BLaER1 treated with 17β-estradiol and CSF1 and Interleukin-3, amounts not matched to agents 10 nM and 100 nM (cell line): Measurements from ENCODE around the gene CLRN1.
"Not testable (repeated sequence)": the region's sequence is repeated elsewhere in the genome, so short reads cannot be mapped to it uniquely, and the experiment has no call there.

Source experiments
- H3K27ac ChIP-seq, 11 experiments: shearing (Covaris generic); formaldehyde crosslinking; 2 replicates each; pipeline ENCODE4 v1.8.1; 2022
- H3K27me3 ChIP-seq, 11 experiments: shearing (Covaris generic); formaldehyde crosslinking; 2 replicates each; pipeline ENCODE4 v1.8.1; 2022
- H3K36me3 ChIP-seq, 11 experiments: shearing (Covaris generic); formaldehyde crosslinking; 2 replicates each; pipeline ENCODE4 v1.8.1; 2022
- H3K4me1 ChIP-seq, 10 experiments: shearing (Covaris generic); formaldehyde crosslinking; 2 replicates each; pipeline ENCODE4 v1.8.1; 2022
- H3K4me2 ChIP-seq, 11 experiments: shearing (Covaris generic); formaldehyde crosslinking; 2 replicates each; pipeline ENCODE4 v1.8.1; 2022
- H3K4me3 ChIP-seq, 10 experiments: shearing (Covaris generic); formaldehyde crosslinking; 2 replicates each; pipeline ENCODE4 v1.8.1; 2022
- H3K9ac ChIP-seq, 11 experiments: shearing (Covaris generic); formaldehyde crosslinking; 2 replicates each; pipeline ENCODE4 v1.8.1; 2022
- H3K9me3 ChIP-seq, 11 experiments: shearing (Covaris generic); formaldehyde crosslinking; replicated peaks in 1 of 11; 2 replicates each; pipeline ENCODE4 v1.8.1; 2022
- H4K20me1 ChIP-seq, 11 experiments: shearing (Covaris generic); formaldehyde crosslinking; 2 replicates each; pipeline ENCODE4 v1.8.1; 2022
- Cebpa-rat ChIP-seq, 11 experiments: shearing (Covaris generic); IDR thresholded peaks; 2 replicates each; pipeline ENCODE4 v1.8.1; 2022

The CLRN1 gene

DNA sequence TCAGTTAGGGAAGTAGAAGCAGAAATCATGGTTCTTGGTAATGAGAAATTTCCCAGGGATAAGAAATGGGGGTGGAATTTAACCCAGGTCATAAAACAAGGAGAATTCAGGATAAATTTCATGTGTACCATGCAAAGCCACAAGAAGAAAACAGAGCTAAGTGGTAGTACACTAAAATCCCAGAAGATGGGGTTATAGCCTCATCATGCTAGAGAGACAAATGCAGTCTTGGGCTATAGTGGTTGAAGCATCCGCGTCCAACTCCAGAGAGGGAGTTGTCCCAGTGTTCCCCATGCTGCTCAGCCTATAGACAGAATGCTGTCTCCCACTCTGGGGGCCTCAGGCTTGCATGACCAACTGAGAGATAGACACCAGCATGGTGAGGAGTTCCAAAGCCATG, 36.2 kb upstream of the CLRN1 start:
- peaks cover 4 to 17% (median 8%) of the 10 kb centered on the region in 10 experiments; a peak in 13 of 20 replicates for H3K4me1 ChIP-seq
- no peaks in the 10 kb centered on the region; a peak in 1 of 22 replicates for H3K9me3 ChIP-seq
- no peak overlapping the region for H3K9ac ChIP-seq
- H3K4me3 ChIP-seq: no peak overlapping the region
- TF ChIP-seq Cebpa-rat (IDR thresholded peaks at IDR 0.05): no peak
- H3K36me3 ChIP-seq: no peaks in the 10 kb centered on the region
- H4K20me1 ChIP-seq: no peaks in the 10 kb centered on the region
- H3K27me3 ChIP-seq: no peaks in the 10 kb centered on the region
- H3K4me2 ChIP-seq: no peak overlapping the region
- no peak overlapping the region for H3K27ac ChIP-seq

DNA sequence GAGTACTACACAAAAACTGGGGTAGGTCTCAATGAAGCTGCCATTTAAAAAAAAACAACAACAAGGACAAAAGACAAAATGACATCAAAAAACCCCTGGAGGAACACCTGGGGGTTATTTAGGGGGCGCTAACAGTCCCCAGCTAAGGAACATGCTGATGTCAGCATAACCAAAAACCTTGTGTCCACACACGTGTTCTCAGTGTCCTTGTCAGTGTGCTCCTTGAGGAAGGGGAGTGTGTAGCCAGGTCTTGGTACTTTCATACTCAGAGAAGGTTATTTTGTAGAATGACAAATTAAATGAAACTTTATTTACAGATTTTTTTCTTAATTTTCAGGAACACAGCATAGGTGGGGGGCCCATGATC, 31.2 kb upstream of the CLRN1 start:
- no peak overlapping the region for H3K27ac ChIP-seq
- H4K20me1 ChIP-seq: no peaks in the 10 kb centered on the region
- no peaks in the 10 kb centered on the region for H3K9me3 ChIP-seq
- no peaks in the 10 kb centered on the region for H3K36me3 ChIP-seq
- H3K9ac ChIP-seq: no peak overlapping the region
- no peaks in the 10 kb centered on the region for H3K27me3 ChIP-seq
- no peak overlapping the region for H3K4me2 ChIP-seq
- H3K4me3 ChIP-seq: no peak overlapping the region
- no peaks in the 10 kb centered on the region for H3K4me1 ChIP-seq
- TF ChIP-seq Cebpa-rat (IDR thresholded peaks at IDR 0.05): no peak

DNA sequence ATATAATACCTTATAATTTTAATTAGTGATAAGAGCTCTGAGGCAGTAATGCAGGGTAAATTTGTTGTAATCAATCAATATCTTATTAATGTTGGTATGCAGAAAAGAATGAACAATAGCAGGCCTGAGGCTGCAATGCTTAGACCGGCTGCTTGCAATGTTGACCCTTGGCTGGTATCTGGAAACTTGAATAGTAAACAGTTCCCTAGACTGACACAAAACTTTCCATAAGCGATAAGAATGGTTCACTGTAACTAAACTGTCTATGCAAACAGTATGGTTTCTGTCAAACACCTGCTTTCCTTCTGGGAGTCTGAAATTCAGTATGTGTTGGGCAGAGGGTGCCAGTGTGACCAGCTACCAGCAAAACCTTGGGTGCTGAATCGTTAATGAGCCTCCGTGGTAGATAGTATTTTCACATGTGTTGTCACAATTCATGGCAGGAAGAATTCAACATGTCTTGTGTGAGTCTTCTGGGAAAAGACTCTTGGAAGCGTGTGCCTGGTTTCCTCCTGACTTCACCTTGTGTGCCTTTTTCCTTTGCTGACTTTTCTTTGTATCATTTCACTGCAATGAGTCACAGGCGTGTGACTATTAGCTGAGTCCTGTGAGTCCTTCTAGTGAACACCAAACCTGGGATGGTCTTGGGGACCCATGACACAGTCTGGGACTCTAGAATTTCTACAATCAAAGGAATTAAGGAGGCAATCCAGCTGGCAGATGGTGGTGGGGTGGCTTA, 30.7 kb upstream of the CLRN1 start:
- peaks cover 0 to 5% (median 0%) of the 10 kb centered on the region in 11 experiments; a peak in 7 of 22 replicates for H3K9me3 ChIP-seq
- no peaks in the 10 kb centered on the region for H4K20me1 ChIP-seq
- H3K27me3 ChIP-seq: no peaks in the 10 kb centered on the region
- TF ChIP-seq Cebpa-rat (IDR thresholded peaks at IDR 0.05): no peak
- no peak overlapping the region for H3K4me2 ChIP-seq
- no peaks in the 10 kb centered on the region for H3K36me3 ChIP-seq
- H3K4me3 ChIP-seq: no peak overlapping the region
- H3K4me1 ChIP-seq: no peaks in the 10 kb centered on the region
- H3K9ac ChIP-seq: no peak overlapping the region
- no peak overlapping the region for H3K27ac ChIP-seq

DNA sequence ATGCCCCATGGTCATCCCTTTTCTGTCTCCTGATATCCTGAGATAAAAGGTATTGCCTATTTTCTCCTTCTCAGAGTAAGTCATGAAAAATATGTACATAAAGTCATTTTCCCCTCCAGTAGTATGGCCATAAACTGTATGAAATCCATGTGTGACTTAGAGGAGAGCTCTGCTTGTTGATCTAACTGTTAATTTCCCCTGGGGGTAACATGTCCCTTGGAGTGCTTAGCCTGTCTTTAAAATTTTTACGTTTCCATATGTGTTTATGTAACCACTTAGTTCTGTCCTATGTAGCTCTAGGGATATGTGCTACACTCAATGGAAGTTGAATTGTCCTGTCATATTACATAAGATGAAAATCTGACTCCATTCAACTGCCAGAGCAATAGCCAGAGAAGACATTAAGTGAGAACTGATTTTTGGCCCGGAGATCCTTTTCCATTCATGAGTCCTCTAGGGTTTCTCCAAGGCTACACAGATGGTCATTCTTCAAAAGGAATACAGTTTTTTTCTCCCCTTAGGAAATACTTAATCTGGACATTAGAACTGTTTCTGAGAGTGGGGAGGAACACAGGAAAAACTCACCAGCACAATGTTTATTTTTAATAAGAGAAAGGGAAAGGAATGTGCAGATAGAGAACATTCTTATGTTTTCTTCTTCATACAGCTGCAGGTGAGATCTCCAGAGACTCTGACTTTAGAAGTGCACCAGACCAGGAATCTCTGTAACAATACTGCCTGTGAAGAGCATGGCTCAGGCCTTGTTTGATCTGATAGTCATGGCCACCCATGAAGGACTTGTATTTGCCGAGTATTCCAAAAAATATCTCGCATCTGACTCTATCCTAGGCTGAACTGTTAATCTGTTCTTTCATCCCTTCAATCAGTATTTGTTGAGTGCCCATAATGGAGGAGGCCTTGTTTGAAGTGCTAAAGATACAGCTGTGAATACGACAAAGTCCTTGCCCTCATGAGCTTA, 29.8 kb upstream of the CLRN1 start:
- H3K9ac ChIP-seq: no peak overlapping the region
- peaks cover 0 to 14% (median 0%) of the 10 kb centered on the region in 11 experiments; a peak in 9 of 22 replicates for H3K9me3 ChIP-seq
- H3K4me3 ChIP-seq: no peak overlapping the region
- H4K20me1 ChIP-seq: no peaks in the 10 kb centered on the region
- H3K4me1 ChIP-seq: no peaks in the 10 kb centered on the region
- H3K4me2 ChIP-seq: no peak overlapping the region
- no peak for TF ChIP-seq Cebpa-rat (IDR thresholded peaks at IDR 0.05)
- H3K36me3 ChIP-seq: no peaks in the 10 kb centered on the region
- no peak overlapping the region for H3K27ac ChIP-seq
- no peaks in the 10 kb centered on the region for H3K27me3 ChIP-seq

DNA sequence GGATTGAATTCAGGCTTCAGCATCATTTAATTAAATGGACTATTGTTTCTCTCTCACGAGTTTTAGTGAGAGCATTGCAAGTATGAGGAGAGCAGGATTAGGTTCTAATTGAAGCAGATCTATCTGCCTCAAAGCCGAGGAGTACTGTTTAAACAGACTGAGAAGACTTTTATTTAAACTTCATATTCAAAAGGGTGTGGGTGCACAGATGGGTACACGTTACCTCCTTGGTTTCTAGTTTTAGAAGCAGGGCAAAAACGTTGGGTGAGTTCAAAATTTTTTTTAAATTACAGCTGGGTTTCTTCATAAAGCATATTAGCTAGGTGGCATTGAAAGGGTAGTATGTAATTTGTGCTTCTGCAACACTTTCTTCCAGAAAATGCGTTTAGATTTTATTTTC, 26.5 kb upstream of the CLRN1 start:
- H3K4me1 ChIP-seq: no peaks in the 10 kb centered on the region
- H4K20me1 ChIP-seq: no peaks in the 10 kb centered on the region
- H3K27me3 ChIP-seq: no peaks in the 10 kb centered on the region
- H3K9ac ChIP-seq: no peak overlapping the region
- TF ChIP-seq Cebpa-rat (IDR thresholded peaks at IDR 0.05): no peak
- H3K4me3 ChIP-seq: no peak overlapping the region
- no peak overlapping the region for H3K27ac ChIP-seq
- H3K36me3 ChIP-seq: no peaks in the 10 kb centered on the region
- H3K4me2 ChIP-seq: no peak overlapping the region
- H3K9me3 ChIP-seq: peaks cover 0 to 16% (median 4%) of the 10 kb centered on the region in 11 experiments; a peak in 17 of 22 replicates

DNA sequence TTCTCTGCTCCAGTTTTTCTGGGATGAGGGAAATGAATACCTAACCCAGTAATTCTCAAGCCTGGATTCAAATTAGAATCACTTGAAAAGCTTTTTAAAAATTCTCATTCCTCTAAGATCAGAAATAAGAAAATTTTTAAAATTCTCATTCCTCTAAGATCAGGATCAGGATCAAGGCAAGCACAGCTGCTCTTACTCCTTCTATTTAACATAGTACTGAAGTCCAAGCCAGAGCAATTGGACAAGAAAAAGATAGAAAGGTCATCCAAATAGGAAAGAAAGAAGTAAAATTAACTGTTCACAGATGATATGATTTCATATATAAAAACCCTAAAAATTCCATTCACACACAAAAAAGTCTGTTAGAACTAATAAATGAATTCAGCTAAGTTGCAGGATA, 24.2 kb upstream of the CLRN1 start:
- H3K4me2 ChIP-seq: no peak overlapping the region
- H3K4me3 ChIP-seq: no peak overlapping the region
- no peaks in the 10 kb centered on the region for H4K20me1 ChIP-seq
- no peak overlapping the region for H3K9ac ChIP-seq
- peaks cover 6 to 31% (median 17%) of the 10 kb centered on the region in 11 experiments for H3K9me3 ChIP-seq
- no peak overlapping the region for H3K27ac ChIP-seq
- H3K27me3 ChIP-seq: no peaks in the 10 kb centered on the region
- no peaks in the 10 kb centered on the region for H3K36me3 ChIP-seq
- no peaks in the 10 kb centered on the region for H3K4me1 ChIP-seq
- TF ChIP-seq Cebpa-rat (IDR thresholded peaks at IDR 0.05): no peak

DNA sequence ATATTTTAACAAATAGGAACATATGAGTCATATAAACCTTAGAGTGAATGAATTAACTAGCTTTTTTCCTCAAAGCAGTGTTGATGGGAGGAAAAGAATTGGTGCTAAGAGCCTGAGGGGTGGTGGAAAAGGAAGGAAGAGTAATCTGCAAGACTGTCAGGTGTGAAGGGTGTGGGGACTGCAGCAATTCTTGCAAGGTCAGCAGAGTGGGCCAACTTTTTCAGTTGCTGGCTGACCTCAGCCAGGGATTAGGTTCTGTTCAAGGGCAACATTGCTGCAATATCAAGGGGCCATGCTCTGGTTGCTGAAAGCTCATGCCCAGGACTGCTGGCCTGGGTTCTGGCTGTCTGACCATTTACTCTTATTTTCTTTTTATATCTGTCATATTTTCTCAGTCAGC, 23.0 kb upstream of the CLRN1 start:
- H3K4me1 ChIP-seq: no peaks in the 10 kb centered on the region
- no peak overlapping the region for H3K4me2 ChIP-seq
- no peak overlapping the region for H3K9ac ChIP-seq
- no peaks in the 10 kb centered on the region for H4K20me1 ChIP-seq
- no peak overlapping the region for H3K27ac ChIP-seq
- no peak overlapping the region for H3K4me3 ChIP-seq
- no peak for TF ChIP-seq Cebpa-rat (IDR thresholded peaks at IDR 0.05)
- peaks cover 6 to 31% (median 17%) of the 10 kb centered on the region in 11 experiments for H3K9me3 ChIP-seq
- no peaks in the 10 kb centered on the region for H3K36me3 ChIP-seq
- H3K27me3 ChIP-seq: no peaks in the 10 kb centered on the region

DNA sequence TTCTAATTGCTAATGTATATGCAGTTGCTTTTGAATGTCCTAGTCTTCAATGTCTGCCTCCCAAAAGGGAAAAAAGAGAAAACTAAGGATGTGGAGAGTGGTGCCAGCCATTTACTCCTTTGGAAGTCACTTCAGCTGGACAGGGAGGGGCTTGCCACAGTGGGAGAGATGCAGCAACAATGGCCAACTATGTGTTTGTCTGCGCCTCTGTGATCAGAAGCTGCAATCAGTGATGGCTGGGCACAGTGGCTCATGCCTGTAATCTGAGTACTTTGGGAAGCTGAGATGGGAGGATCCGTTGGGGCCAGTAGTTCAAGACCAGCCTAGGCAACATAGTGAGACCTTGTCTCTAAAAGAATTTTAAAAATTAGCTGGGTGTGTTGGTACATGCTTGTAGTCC, 16.7 kb upstream of the CLRN1 start:
- Histone ChIP-seq H3K36me3 (no peaks in the 10 kb centered on the region), H3K27me3 (no peaks in the 10 kb centered on the region), H3K4me1 (no peaks in the 10 kb centered on the region; a peak in 1 of 20 replicates), H3K9me3 (peaks cover 0 to 17% (median 12%) of the 10 kb centered on the region in 11 experiments; a peak in 18 of 22 replicates), H3K27ac (no peak overlapping the region), H4K20me1 (no peaks in the 10 kb centered on the region), H3K4me3 (no peak overlapping the region), H3K9ac (no peak overlapping the region), H3K4me2 (no peak overlapping the region)
- TF ChIP-seq Cebpa-rat (IDR thresholded peaks at IDR 0.05): no peak

DNA sequence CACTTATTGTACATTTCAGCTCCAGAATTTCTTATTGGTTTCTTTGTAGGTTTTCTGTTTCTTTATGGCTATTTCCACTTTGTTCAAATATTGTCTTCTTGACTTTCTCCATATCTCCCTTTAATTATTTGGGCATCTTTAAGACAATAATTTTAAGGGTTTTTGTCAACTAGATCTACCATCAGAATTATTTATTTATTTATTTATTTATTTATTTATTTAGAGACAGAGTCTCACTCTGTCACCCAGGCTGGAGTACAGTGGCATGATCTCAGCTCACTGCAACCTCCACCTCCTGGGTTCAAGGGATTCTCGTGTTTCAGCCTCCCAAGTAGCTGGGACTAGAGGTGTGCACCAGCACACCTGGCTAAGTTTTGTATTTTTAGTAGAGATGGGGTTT, 15.9 kb upstream of the CLRN1 start:
- not testable (repeated sequence) for H3K4me3 ChIP-seq, H3K27ac ChIP-seq, H3K4me2 ChIP-seq, H3K27me3 ChIP-seq, H3K4me1 ChIP-seq, H4K20me1 ChIP-seq, H3K9ac ChIP-seq, H3K9me3 ChIP-seq, H3K36me3 ChIP-seq
